HepG2 (cell line): ENCODE data around the gene ASPHD1. TPM values are rescaled to one million over a fixed set of nuclear protein-coding genes. Genes with fewer than 3 reads are reported as not detected.

Experiments
- ATAC-seq: fragments of 200-7000 bp; cut with Tn5 transposase; 3 replicates; pipeline ENCODE4 v1.9.1; 2020; ENCODE audit warnings: mild to moderate bottlenecking, moderate library complexity
- BruUV-seq: library from RNA; stranded (reverse); fragments of 400-500 nt; replicated peaks from 2 replicates; lab custom pipeline; 2021; lab: Mats Ljungman, UMichigan
- CTCF ChIA-PET: fragments of 300-600 bp; formaldehyde crosslinking; extraction: SDS; loops from one replicate; lab custom pipeline; 2021; ENCODE audit warnings: low total read pairs, inconsistent platforms, low intra/inter-chr PET ratio; lab: Yijun Ruan, JAX
- POLR2A ChIA-PET: fragments of 350-600 bp; sonication (Branson Sonifier 250); formaldehyde crosslinking; loops from one replicate; lab custom pipeline; 2020; ENCODE audit warnings: antibody characterized with exemption, inconsistent platforms; lab: Yijun Ruan, JAX
- DNase-seq: peaks from one replicate; pipeline ENCODE4 v3.0.0-alpha.2; 2015; ENCODE audit warnings: low spot score
- FAIRE-seq: peaks from 3 replicates; lab custom pipeline; 2011; peaks lifted over from hg19 to GRCh38; lab: Jason Lieb, UNC
- H2AFZ ChIP-seq: one replicate; pipeline ENCODE4 v1.6.1; 2011; ENCODE audit warnings: low read length, inconsistent platforms
- H3K27ac ChIP-seq: fragments of 300-600 bp; 3 replicates; pipeline ENCODE4 v1.8.0; 2011; ENCODE audit warnings: mixed run types, mild to moderate bottlenecking, mixed read lengths, low read length, inconsistent platforms; ENCODE audit not compliant: insufficient read depth; ENCODE audit errors: extremely low read length
- H3K27me3 ChIP-seq, 2 experiments: fragments of 200-600 bp in 1 of 2; 2 replicates in 1 of 2; 3 replicates in 1 of 2; pipeline versions ENCODE4 v1.6.0 to v1.8.0; 2011; ENCODE audit warnings: low read length in 2 of 2, mild to moderate bottlenecking in 2 of 2, moderate library complexity in 2 of 2, inconsistent platforms in 1 of 2; ENCODE audit not compliant: insufficient read depth in 2 of 2, control insufficient read depth in 1 of 2
- H3K36me3 ChIP-seq, 2 experiments: fragments of 200-600 bp in 1 of 2; replicated peaks in 1 of 2; 2 replicates in 1 of 2; 3 replicates in 1 of 2; pipeline versions ENCODE4 v1.5.1 to v1.8.0; 2011; ENCODE audit warnings: low read length in 2 of 2, inconsistent platforms in 1 of 2; ENCODE audit not compliant: insufficient read depth in 2 of 2, control insufficient read depth in 1 of 2
- H3K4me1 ChIP-seq: 2 replicates; pipeline ENCODE4 v1.5.1; 2012; ENCODE audit warnings: low read length, inconsistent platforms; ENCODE audit not compliant: insufficient read depth
- H3K4me2 ChIP-seq: 2 replicates; pipeline ENCODE4 v1.6.0; 2011; ENCODE audit warnings: low read depth, low read length, inconsistent platforms
- H3K4me3 ChIP-seq, 3 experiments: fragments of 200-600 bp in 1 of 3; sonication (generic), shearing (Covaris generic) in 1 of 3; replicated peaks in 1 of 3; 2 replicates each; pipeline ENCODE4 v1.5.1; 2011 to 2016; ENCODE audit warnings: low read length in 3 of 3, inconsistent platforms in 2 of 3, low read depth in 2 of 3, mild to moderate bottlenecking in 2 of 3, control low read depth in 1 of 3, mixed read lengths in 1 of 3; ENCODE audit not compliant: insufficient read depth in 1 of 3
- H3K79me2 ChIP-seq: one replicate; pipeline ENCODE4 v1.6.1; 2011; ENCODE audit warnings: low read length, inconsistent platforms; ENCODE audit not compliant: insufficient read depth
- H3K9ac ChIP-seq: 2 replicates; pipeline ENCODE4 v1.6.0; 2011; ENCODE audit warnings: mild to moderate bottlenecking, low read depth, low read length, inconsistent platforms; ENCODE audit not compliant: insufficient read depth
- H3K9me3 ChIP-seq: 2 replicates; pipeline ENCODE4 v1.5.1; 2012; ENCODE audit warnings: mild to moderate bottlenecking, low read length
- H4K20me1 ChIP-seq: 2 replicates; pipeline ENCODE4 v1.6.0; 2011; ENCODE audit warnings: inconsistent platforms, mild to moderate bottlenecking, low read length, moderate library complexity; ENCODE audit not compliant: insufficient read depth
- FOXM1 ChIP-seq: sonication (generic); formaldehyde crosslinking; IDR thresholded peaks from 2 replicates; pipeline ENCODE4 v1.5.0; 2020; ENCODE audit warnings: missing genetic modification reagents
- KLF11 ChIP-seq: IDR thresholded peaks from 2 replicates; pipeline ENCODE4 v1.6.1; 2016; ENCODE audit warnings: missing compliant biosample characterization
- MAF1 ChIP-seq: sonication (generic); formaldehyde crosslinking; IDR thresholded peaks from 2 replicates; pipeline ENCODE4 v1.5.0; 2020; ENCODE audit warnings: missing genetic modification reagents, borderline replicate concordance
- MLLT10 ChIP-seq: sonication (generic); formaldehyde crosslinking; IDR thresholded peaks from 2 replicates; pipeline ENCODE4 v1.4.0; 2020; ENCODE audit warnings: missing genetic modification reagents
- NKX3-1 ChIP-seq: sonication (generic); formaldehyde crosslinking; IDR thresholded peaks from 2 replicates; pipeline ENCODE4 v1.5.0; 2020; ENCODE audit warnings: missing genetic modification reagents
- ONECUT2 ChIP-seq: sonication (generic); formaldehyde crosslinking; IDR thresholded peaks from 2 replicates; pipeline ENCODE4 v1.4.0; 2020; ENCODE audit warnings: missing genetic modification reagents
- RBM22 ChIP-seq: fragments of 200-400 bp; formaldehyde crosslinking; optimal IDR thresholded peaks from 2 replicates; pipeline ENCODE3; 2017; ENCODE audit warnings: mild to moderate bottlenecking, low read length, moderate library complexity
- SMC3 ChIP-seq: IDR thresholded peaks from 2 replicates; pipeline ENCODE4 v1.6.1; 2011; ENCODE audit warnings: low read length, improper control_type of control experiment
- TAF1 ChIP-seq: sonication (generic); formaldehyde crosslinking; IDR thresholded peaks from 2 replicates; pipeline ENCODE4 v1.4.0; 2020; ENCODE audit warnings: missing genetic modification reagents
- YEATS4 ChIP-seq: sonication (generic); formaldehyde crosslinking; IDR thresholded peaks from 2 replicates; pipeline ENCODE4 v1.4.0; 2020; ENCODE audit warnings: missing genetic modification reagents, borderline replicate concordance
- YY1 ChIP-seq: IDR thresholded peaks from 2 replicates; pipeline ENCODE4 v1.6.1; 2011; ENCODE audit warnings: low read length, low read depth, moderate library complexity, mild to moderate bottlenecking; ENCODE audit not compliant: insufficient read depth, insufficient replicate concordance
- ZNF75D ChIP-seq: sonication (generic); formaldehyde crosslinking; IDR thresholded peaks from 2 replicates; pipeline ENCODE4 v1.8.1; 2023; ENCODE audit warnings: missing genetic modification reagents, mild to moderate bottlenecking, borderline replicate concordance
- WGBS: methylation state at CpG from one replicate; pipeline ENCODE4 v1.1.6; 2017; ENCODE audit warnings: low lambda C conversion rate; 5-methylcytosine and 5-hydroxymethylcytosine counted together
- in situ Hi-C: cut with HindIII; loops from 2 replicates; pipeline ENCODE4 v1.10.0; 2017; ENCODE audit warnings: low pct_unique_long_range_greater_than_20kb; ENCODE audit not compliant: extremely low pct_ligation_motif_present
- intact Hi-C: fragments of 100-400 bp; cut with micrococcal nuclease; formaldehyde crosslinking; loops from one replicate; pipeline ENCODE4 v1.10.0; 2022; ENCODE audit not compliant: unreplicated experiment
- polyA plus RNA-seq, 8 experiments: library from polyadenylated mRNA; depleted of rRNA in 3 of 8; stranded (reverse) in 7 of 8; unstranded in 1 of 8; fragments of >200 nt; fragmentation: Illumina TruSeq in 4 of 8; extraction: Trizol in 4 of 8; gene quantifications; 2 replicates each; pipeline versions ENCODE4 v1.2.1 to v1.2.3, GENCODE V29; 2011 to 2016; ENCODE audit warnings: low read depth in 4 of 8, missing spikeins in 1 of 8, mixed read lengths in 1 of 8; ENCODE audit not compliant: insufficient read depth in 1 of 8
- total RNA-seq, 5 experiments: library from RNA; depleted of rRNA; stranded (reverse); fragments of >200 nt; fragmentation: Illumina TruSeq; extraction: Trizol; gene quantifications; 2 replicates each; pipeline ENCODE4 v1.2.3, GENCODE V29; 2016; ENCODE audit warnings: low read depth in 1 of 5
- TF ChIP-seq, protein P1 (sequence below): sonication (generic); formaldehyde crosslinking; IDR thresholded peaks from 2 replicates; pipeline ENCODE4 v1.5.0; 2020; ENCODE audit warnings: mild to moderate bottlenecking, missing genetic modification reagents
- TF ChIP-seq, protein P2 (sequence below): sonication (generic); formaldehyde crosslinking; IDR thresholded peaks from 2 replicates; pipeline ENCODE4 v1.8.0; 2022; ENCODE audit warnings: missing genetic modification reagents, mild to moderate bottlenecking, inconsistent platforms, borderline replicate concordance
- TF ChIP-seq, protein P3 (sequence below): sonication (generic); formaldehyde crosslinking; IDR thresholded peaks from 2 replicates; pipeline ENCODE4 v1.4.0; 2020; ENCODE audit warnings: missing genetic modification reagents
- TF ChIP-seq, protein P4 (sequence below): sonication (generic); formaldehyde crosslinking; IDR thresholded peaks from 2 replicates; pipeline ENCODE4 v1.4.0; 2020; ENCODE audit warnings: mild to moderate bottlenecking, missing genetic modification reagents

ASPHD1 gene
- total and polyA plus RNA-seq, 2 of the 13 experiments (the other 11 are each of a cell fraction or from before 2014, with no cell fraction given), result 13.1 to 19.7 TPM

DNA sequence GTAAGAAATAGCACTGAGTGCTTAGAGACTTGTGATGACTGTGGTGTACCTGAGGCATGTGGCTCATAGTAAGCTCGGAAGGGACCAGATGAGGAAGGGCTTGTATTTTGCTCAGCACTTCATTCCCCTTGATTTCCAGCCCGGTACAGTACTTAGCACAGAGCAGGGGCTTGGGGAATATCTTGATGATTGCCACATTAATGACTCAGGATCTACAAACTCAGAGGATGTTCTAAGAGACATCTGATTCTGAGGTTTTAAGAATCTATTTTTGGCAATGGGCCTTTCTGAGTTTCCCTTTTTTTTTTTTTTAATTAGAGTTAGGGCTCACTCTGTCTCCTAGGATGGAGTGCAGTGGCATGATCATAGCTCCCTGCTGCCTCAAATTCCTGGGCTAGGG lies 9.1 kb downstream of the ASPHD1 start:
- Histone ChIP-seq H3K36me3 (peaks cover 1 to 6% of the 10 kb centered on the region in 2 experiments; a peak in 3 of 5 replicates), H3K4me1 (peaks cover 5% of the 10 kb centered on the region; the same call in 1 of the 2 replicates), H3K27me3 (no peaks in the 10 kb centered on the region), H3K4me2 (no peak overlapping the region), H3K9me3 (no peaks in the 10 kb centered on the region), H3K27ac (no peak overlapping the region), H2AFZ (no peak overlapping the region), H4K20me1 (no peaks in the 10 kb centered on the region), H3K9ac (no peak overlapping the region), H3K4me3 (no peak overlapping the region), H3K79me2 (no peaks in the 10 kb centered on the region)
- TF ChIP-seq MAF1 (CRISPR knock-in tag), result no peak
- no peak for TF ChIP-seq SMC3
- TF ChIP-seq, protein P1, sequence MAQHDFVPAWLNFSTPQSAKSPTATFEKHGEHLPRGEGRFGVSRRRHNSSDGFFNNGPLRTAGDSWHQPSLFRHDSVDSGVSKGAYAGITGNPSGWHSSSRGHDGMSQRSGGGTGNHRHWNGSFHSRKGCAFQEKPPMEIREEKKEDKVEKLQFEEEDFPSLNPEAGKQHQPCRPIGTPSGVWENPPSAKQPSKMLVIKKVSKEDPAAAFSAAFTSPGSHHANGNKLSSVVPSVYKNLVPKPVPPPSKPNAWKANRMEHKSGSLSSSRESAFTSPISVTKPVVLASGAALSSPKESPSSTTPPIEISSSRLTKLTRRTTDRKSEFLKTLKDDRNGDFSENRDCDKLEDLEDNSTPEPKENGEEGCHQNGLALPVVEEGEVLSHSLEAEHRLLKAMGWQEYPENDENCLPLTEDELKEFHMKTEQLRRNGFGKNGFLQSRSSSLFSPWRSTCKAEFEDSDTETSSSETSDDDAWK (CRISPR knock-in tag), result no peak
- no peak for TF ChIP-seq NKX3-1
- no peak for TF ChIP-seq YEATS4 (CRISPR knock-in tag)
- TF ChIP-seq RBM22, result no peak
- no peak for TF ChIP-seq TAF1 (CRISPR knock-in tag)
- TF ChIP-seq ONECUT2 (CRISPR knock-in tag), result no peak
- TF ChIP-seq, protein P2, sequence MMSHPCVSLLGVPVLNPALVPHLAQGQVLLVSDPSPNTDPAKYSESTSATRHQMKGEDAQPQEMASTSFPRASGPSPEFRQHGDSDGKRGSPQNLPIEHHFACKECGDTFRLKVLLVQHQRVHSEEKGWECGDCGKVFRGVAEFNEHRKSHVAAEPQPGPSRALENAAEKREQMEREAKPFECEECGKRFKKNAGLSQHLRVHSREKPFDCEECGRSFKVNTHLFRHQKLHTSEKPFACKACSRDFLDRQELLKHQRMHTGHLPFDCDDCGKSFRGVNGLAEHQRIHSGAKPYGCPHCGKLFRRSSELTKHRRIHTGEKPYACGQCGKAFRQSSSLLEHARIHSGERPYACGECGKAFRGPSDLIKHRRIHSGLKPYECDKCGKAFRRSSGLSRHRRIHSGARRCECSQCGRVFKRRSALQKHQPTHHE, result no peak
- TF ChIP-seq ZNF75D (CRISPR knock-in tag), result no peak
- TF ChIP-seq, protein P3, sequence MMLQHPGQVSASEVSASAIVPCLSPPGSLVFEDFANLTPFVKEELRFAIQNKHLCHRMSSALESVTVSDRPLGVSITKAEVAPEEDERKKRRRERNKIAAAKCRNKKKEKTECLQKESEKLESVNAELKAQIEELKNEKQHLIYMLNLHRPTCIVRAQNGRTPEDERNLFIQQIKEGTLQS, result no peak
- TF ChIP-seq, protein P4, sequence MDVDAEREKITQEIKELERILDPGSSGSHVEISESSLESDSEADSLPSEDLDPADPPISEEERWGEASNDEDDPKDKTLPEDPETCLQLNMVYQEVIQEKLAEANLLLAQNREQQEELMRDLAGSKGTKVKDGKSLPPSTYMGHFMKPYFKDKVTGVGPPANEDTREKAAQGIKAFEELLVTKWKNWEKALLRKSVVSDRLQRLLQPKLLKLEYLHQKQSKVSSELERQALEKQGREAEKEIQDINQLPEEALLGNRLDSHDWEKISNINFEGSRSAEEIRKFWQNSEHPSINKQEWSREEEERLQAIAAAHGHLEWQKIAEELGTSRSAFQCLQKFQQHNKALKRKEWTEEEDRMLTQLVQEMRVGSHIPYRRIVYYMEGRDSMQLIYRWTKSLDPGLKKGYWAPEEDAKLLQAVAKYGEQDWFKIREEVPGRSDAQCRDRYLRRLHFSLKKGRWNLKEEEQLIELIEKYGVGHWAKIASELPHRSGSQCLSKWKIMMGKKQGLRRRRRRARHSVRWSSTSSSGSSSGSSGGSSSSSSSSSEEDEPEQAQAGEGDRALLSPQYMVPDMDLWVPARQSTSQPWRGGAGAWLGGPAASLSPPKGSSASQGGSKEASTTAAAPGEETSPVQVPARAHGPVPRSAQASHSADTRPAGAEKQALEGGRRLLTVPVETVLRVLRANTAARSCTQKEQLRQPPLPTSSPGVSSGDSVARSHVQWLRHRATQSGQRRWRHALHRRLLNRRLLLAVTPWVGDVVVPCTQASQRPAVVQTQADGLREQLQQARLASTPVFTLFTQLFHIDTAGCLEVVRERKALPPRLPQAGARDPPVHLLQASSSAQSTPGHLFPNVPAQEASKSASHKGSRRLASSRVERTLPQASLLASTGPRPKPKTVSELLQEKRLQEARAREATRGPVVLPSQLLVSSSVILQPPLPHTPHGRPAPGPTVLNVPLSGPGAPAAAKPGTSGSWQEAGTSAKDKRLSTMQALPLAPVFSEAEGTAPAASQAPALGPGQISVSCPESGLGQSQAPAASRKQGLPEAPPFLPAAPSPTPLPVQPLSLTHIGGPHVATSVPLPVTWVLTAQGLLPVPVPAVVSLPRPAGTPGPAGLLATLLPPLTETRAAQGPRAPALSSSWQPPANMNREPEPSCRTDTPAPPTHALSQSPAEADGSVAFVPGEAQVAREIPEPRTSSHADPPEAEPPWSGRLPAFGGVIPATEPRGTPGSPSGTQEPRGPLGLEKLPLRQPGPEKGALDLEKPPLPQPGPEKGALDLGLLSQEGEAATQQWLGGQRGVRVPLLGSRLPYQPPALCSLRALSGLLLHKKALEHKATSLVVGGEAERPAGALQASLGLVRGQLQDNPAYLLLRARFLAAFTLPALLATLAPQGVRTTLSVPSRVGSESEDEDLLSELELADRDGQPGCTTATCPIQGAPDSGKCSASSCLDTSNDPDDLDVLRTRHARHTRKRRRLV (CRISPR knock-in tag), result no peak
- no peak for TF ChIP-seq FOXM1 (CRISPR knock-in tag)
- TF ChIP-seq YY1, result no peak
- TF ChIP-seq MLLT10 (CRISPR knock-in tag), result no peak
- no peak for TF ChIP-seq KLF11
- ChIA-PET CTCF (no interaction called here), POLR2A (interaction anchor here (1.6 to 6.2 kb wide), 3 partner anchors 9 to 64 kb away, joined by 6 to 49 read pairs (median 11); partner anchors contain the start of genes ASPHD1, KCTD13, SEZ6L2 and TAOK2)
- FAIRE-seq, result peak; percentile 34
- ATAC-seq, result no peak
- BruUV-seq, result no TSS peak
- intact Hi-C loops (no loop called here), in situ Hi-C loops (no loop called here)
- DNase-seq, result no peak
- 100% methylated on average over 2 of the region's 2 CpGs for WGBS
